Esophagus squamous epithelium (tissue), 5 donors: ENCODE measurements around the gene HS3ST2. TPM values are rescaled to one million over a fixed set of nuclear protein-coding genes. Genes with fewer than 3 reads are reported as not detected.

Experiments used
- DNase-seq: peaks from one replicate; lab custom pipeline; 2025; lab: John Stamatoyannopoulos, UW
- H3K27ac ChIP-seq, 4 donors: fragments of 200-600 bp; sonication (generic); one replicate each; pipeline ENCODE4 v1.5.1; 2016 to 2019; ENCODE audit warnings: mild to moderate bottlenecking in 1 of 4
- H3K27me3 ChIP-seq, 4 donors: fragments of 200-600 bp; sonication (generic); 1 replicate in 3 of 4; 2 replicates in 1 of 4; pipeline versions ENCODE4 v1.5.1 to v1.6.0; 2017 to 2021; ENCODE audit warnings: antibody characterized with exemption in 1 of 4
- H3K36me3 ChIP-seq, 3 donors: fragments of 200-600 bp; sonication (generic); one replicate each; pipeline ENCODE4 v1.5.1; 2016 to 2019
- H3K4me1 ChIP-seq, 3 donors: fragments of 200-600 bp; sonication (generic); one replicate each; pipeline ENCODE4 v1.5.1; 2017 to 2019
- H3K4me3 ChIP-seq, 4 donors: fragments of 200-600 bp; sonication (generic); 1 replicate in 3 of 4; 2 replicates in 1 of 4; pipeline ENCODE4 v1.5.1; 2016 to 2019; ENCODE audit warnings: mild to moderate bottlenecking in 2 of 4, moderate library complexity in 1 of 4
- H3K9me3 ChIP-seq, 3 donors: fragments of 200-600 bp; sonication (generic); one replicate each; pipeline ENCODE4 v1.5.1; 2016 to 2019
- CTCF ChIP-seq, 6 experiments: fragments of 450-650 bp in 4 of 6; fragments of 200-600 bp in 2 of 6; sonication (generic) in 2 of 6; IDR thresholded peaks; one replicate each; pipeline ENCODE4 v1.5.1; 2016 to 2019; ENCODE audit warnings: antibody characterized with exemption in 6 of 6, mild to moderate bottlenecking in 4 of 6, moderate library complexity in 4 of 6
- POLR2A ChIP-seq, 4 donors: fragments of 450-650 bp; IDR thresholded peaks; one replicate each; pipeline ENCODE4 v1.6.1; 2017; ENCODE audit warnings: antibody characterized with exemption in 4 of 4, mild to moderate bottlenecking in 4 of 4, moderate library complexity in 3 of 4
- WGBS, 2 donors: methylation state at CpG; one replicate each; pipeline ENCODE4 v1.1.5; 2018; 5-methylcytosine and 5-hydroxymethylcytosine counted together
- intact Hi-C: fragments of 100-400 bp; cut with DNase I; formaldehyde crosslinking; loops from one replicate; pipeline ENCODE4 v1.15.0; 2022
- total RNA-seq, 4 donors: library from RNA; depleted of rRNA; stranded (reverse); fragments of >200 nt; gene quantifications; one replicate each; pipeline ENCODE4 v1.1.0, GENCODE V29; 2016
- donor health status: DM: yes; HTN: yes; CAD: no.

The HS3ST2 gene
- total RNA-seq, 4 donors from 2014 or later, result 0.12 to 0.76 (median 0.30) TPM; not detected in 1

GRCh38 chr16:22946433-22946832, 132.5 kb downstream of the HS3ST2 start:
- no peak overlapping the region for H3K27ac ChIP-seq
- H3K4me3 ChIP-seq, result no peak overlapping the region
- H3K27me3 ChIP-seq, result peaks cover 0 to 81% (median 0%) of the 10 kb centered on the region in 4 donors
- 55 to 58% methylated on average over 2 of the region's 2 CpGs for WGBS, 2 donors
- no peak for DNase-seq
- H3K9me3 ChIP-seq, result no peaks in the 10 kb centered on the region
- no peak for TF ChIP-seq POLR2A (IDR thresholded peaks at IDR 0.05)
- TF ChIP-seq CTCF (IDR thresholded peaks at IDR 0.05), result no peak
- no peaks in the 10 kb centered on the region for H3K36me3 ChIP-seq
- intact Hi-C loops, result no loop called here
- H3K4me1 ChIP-seq, result peaks cover 0 to 11% (median 7%) of the 10 kb centered on the region in 3 donors

- Histone ChIP-seq H3K27me3 (peaks cover 0 to 65% (median 0%) of the 10 kb centered on the region in 4 donors), H3K4me3 (peak overlapping the region in 3 of 4 donors; percentile 7 to 47 (median 15)), H3K4me1 (peaks cover 0 to 11% (median 7%) of the 10 kb centered on the region in 3 donors), H3K36me3 (no peaks in the 10 kb centered on the region), H3K9me3 (no peaks in the 10 kb centered on the region), H3K27ac (no peak overlapping the region)
- DNase-seq, result no peak
- TF ChIP-seq POLR2A (IDR thresholded peaks at IDR 0.05) (no peak), CTCF (IDR thresholded peaks at IDR 0.05) (no peak)
- WGBS, 2 donors, result 49% methylated on average over 6 of the region's 33 CpGs; no CpG with 5 or more reads in 1 of the 2 donors
- intact Hi-C loops, result no loop called here
Measured at GRCh38 chr16:22948058-22948602, 134.2 kb downstream of the HS3ST2 start.

GRCh38 chr16:22948603-22949368, 134.8 kb downstream of the HS3ST2 start:
- peaks cover 0 to 11% (median 7%) of the 10 kb centered on the region in 3 donors for H3K4me1 ChIP-seq
- TF ChIP-seq CTCF (IDR thresholded peaks at IDR 0.05), result peak; percentile 29 to 82 (median 69)
- no peak for TF ChIP-seq POLR2A (IDR thresholded peaks at IDR 0.05)
- 12 to 17% methylated on average over 17 to 18 of the region's 18 CpGs for WGBS, 2 donors
- peak; percentile 15 for DNase-seq
- no peak overlapping the region for H3K27ac ChIP-seq
- H3K9me3 ChIP-seq, result no peaks in the 10 kb centered on the region
- peak overlapping the region in 3 of 4 donors; percentile 7 to 47 (median 15) for H3K4me3 ChIP-seq
- no peaks in the 10 kb centered on the region for H3K36me3 ChIP-seq
- H3K27me3 ChIP-seq, result peaks cover 0 to 58% (median 0%) of the 10 kb centered on the region in 4 donors
- intact Hi-C loops, result no loop called here

GRCh38 chr16:22955461-22956070, 141.6 kb downstream of the HS3ST2 start:
- intact Hi-C loops, result no loop called here
- TF ChIP-seq CTCF (IDR thresholded peaks at IDR 0.05), result no peak
- no peak for TF ChIP-seq POLR2A (IDR thresholded peaks at IDR 0.05)
- Histone ChIP-seq H3K9me3 (no peaks in the 10 kb centered on the region), H3K27ac (no peak overlapping the region), H3K4me1 (no peaks in the 10 kb centered on the region), H3K36me3 (no peaks in the 10 kb centered on the region), H3K4me3 (no peak overlapping the region), H3K27me3 (peaks cover 0 to 17% (median 0%) of the 10 kb centered on the region in 4 donors)
- 38 to 47% methylated on average over 6 of the region's 6 CpGs for WGBS, 2 donors
- no peak for DNase-seq

- Histone ChIP-seq H3K27me3 (peaks cover 0 to 37% (median 0%) of the 10 kb centered on the region in 4 donors), H3K9me3 (no peaks in the 10 kb centered on the region), H3K4me1 (no peaks in the 10 kb centered on the region), H3K27ac (no peak overlapping the region), H3K4me3 (no peak overlapping the region), H3K36me3 (no peaks in the 10 kb centered on the region)
- TF ChIP-seq POLR2A (IDR thresholded peaks at IDR 0.05), result no peak
- no peak for TF ChIP-seq CTCF (IDR thresholded peaks at IDR 0.05)
- DNase-seq, result no peak
- 24 to 55% methylated on average over 2 to 3 of the region's 4 CpGs for WGBS, 2 donors
- intact Hi-C loops, result no loop called here
Measured at GRCh38 chr16:22961206-22961605, 147.2 kb downstream of the HS3ST2 start.
